HEK293T (cell line): ENCODE results near the gene NAT8L.

Experiments
- BHLHE40 ChIP-seq: fragments of 450-650 bp; IDR thresholded peaks from 2 replicates; pipeline ENCODE4 v1.6.1; 2016; ENCODE audit warnings: mild to moderate bottlenecking, moderate library complexity, borderline replicate concordance
- ELF4 ChIP-seq: fragments of 450-650 bp; IDR thresholded peaks from 2 replicates; pipeline ENCODE4 v1.6.1; 2017; ENCODE audit warnings: antibody characterized with exemption
- FOXA1 ChIP-seq: fragments of 450-650 bp; IDR thresholded peaks from 2 replicates; pipeline ENCODE4 v1.6.1; 2016; ENCODE audit warnings: mild to moderate bottlenecking
- HDGF ChIP-seq: fragments of 450-650 bp; IDR thresholded peaks from 2 replicates; pipeline ENCODE4 v1.6.1; 2017; ENCODE audit warnings: antibody characterized with exemption, borderline replicate concordance
- NFRKB ChIP-seq: fragments of 450-650 bp; IDR thresholded peaks from 2 replicates; pipeline ENCODE4 v1.6.1; 2016; ENCODE audit warnings: mild to moderate bottlenecking, moderate library complexity
- SP1 ChIP-seq: fragments of 450-650 bp; IDR thresholded peaks from 2 replicates; pipeline ENCODE4 v1.6.1; 2017
- SUZ12 ChIP-seq: fragments of 450-650 bp; IDR thresholded peaks from 2 replicates; pipeline ENCODE4 v1.6.1; 2016; ENCODE audit warnings: mild to moderate bottlenecking
- TARDBP ChIP-seq: fragments of 450-650 bp; IDR thresholded peaks from 2 replicates; pipeline ENCODE4 v1.6.1; 2016
- TF ChIP-seq, protein P1 (sequence below): fragments of 450-650 bp; IDR thresholded peaks from 2 replicates; pipeline ENCODE4 v1.6.1; 2016

DNA sequence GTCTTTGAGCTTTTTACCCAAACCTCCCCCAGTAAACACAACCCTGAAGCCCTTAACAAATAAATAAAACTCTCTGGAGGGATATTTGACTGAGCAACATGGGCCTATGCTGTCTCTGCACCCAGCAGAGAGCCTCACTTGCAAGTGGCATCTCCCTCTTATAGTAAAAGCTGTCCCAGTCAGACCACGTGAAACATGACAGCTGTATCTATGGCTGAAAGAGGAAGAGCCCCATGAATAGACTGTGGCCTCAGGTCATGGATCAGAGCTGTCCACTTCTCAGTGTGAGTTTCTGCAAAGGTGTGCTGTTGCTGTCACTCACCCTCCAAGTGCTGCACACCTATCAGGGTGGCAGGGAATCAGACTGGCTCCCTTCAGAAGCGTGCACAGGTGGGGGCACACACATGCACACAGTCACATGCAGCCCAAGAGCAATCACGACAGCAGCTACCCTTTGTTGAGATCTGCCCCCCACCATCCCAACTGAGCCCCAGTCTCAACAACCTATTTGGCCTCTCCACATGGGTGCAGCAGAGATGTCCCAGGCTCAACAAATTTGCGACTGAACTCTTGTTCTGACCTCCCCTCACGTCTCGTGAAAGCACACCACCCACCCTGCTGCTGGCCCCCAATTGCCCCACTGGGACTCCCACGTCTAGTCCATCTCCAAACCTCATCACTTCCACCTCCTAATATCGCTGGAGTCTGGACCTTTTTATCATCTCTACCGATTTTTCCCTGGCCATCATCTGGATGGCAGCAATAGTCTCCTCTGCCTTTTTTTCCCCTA lies 45.6 kb downstream of the NAT8L start:
- TF ChIP-seq FOXA1 (no peak), TARDBP (no peak), SP1 (no peak), SUZ12 (no peak), ELF4 (no peak), HDGF (no peak), BHLHE40 (no peak), NFRKB (no peak)
- TF ChIP-seq, protein P1, sequence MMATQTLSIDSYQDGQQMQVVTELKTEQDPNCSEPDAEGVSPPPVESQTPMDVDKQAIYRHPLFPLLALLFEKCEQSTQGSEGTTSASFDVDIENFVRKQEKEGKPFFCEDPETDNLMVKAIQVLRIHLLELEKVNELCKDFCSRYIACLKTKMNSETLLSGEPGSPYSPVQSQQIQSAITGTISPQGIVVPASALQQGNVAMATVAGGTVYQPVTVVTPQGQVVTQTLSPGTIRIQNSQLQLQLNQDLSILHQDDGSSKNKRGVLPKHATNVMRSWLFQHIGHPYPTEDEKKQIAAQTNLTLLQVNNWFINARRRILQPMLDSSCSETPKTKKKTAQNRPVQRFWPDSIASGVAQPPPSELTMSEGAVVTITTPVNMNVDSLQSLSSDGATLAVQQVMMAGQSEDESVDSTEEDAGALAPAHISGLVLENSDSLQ = no peak
